NCI-H128 (cell line): ENCODE measurements around the gene TBC1D4.
"Not testable (repeated sequence)": the region's sequence is repeated elsewhere in the genome, so short reads cannot be mapped to it uniquely, and the experiment has no call there.

ENCODE experiments used
- DNase-seq: peaks from one replicate; lab custom pipeline; 2025; ENCODE audit not compliant: unreplicated experiment; lab: John Stamatoyannopoulos, UW

TBC1D4 gene

DNA sequence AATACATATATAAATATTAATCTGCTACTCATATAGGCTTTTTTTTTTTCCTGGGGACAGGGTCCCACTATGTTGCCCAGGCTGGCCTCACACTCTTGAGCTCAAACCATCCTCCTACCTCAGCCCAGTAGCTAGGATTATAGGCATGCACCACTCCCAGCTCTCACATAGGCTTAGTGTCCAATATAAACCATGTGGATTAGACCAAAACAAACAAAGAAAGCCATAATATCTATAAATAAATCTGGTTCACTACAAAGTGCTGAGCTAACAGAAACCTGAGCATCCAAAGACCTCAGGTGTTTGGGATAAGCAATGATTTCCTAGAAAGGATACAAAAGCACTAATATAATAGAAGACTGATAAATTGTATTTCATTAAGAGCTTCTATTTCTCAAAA is 26.0 kb downstream of the TBC1D4 start:
- DNase-seq, result no peak

- DNase-seq, result no peak
Observed at GRCh38 chr13:75454497-75454896, 27.5 kb downstream of the TBC1D4 start.

DNA sequence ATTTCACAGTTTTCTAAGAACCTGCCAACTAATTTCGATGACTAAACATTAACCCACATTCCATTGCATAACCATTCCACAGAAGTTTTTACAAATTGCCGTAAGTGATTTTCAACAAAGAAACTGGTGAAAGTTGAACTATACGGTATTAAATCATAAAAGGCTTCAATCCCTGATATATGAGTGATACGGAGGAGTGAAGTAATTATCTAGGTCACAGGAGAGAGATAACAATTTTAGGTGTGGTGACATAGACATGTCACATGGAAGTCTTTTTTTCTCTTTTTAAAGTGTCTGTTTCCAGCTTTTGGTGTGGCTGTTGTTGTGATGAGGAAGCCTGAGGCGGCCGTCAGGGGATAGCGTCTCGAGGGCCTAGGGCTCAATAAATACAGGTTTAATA is 29.4 kb downstream of the TBC1D4 start:
- no peak for DNase-seq

DNA sequence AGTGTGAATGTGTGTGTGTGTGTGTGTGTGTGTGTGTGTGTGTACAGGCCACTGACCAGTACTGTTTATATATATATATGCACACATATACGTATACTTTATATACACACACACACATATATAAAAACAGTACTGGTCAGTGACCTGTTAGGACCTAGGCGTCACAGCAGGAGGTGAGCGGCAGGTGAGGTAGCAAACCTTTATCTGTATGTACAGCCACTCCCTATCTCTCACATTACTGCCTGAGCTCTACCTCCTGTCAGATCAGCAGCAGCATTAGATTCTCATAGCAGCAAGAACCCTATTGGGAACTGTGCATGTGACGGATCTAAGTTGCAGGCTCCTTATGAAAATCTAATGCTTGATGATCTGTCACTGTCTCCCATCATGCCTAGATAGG is 34.5 kb downstream of the TBC1D4 start:
- DNase-seq, result no peak

DNA sequence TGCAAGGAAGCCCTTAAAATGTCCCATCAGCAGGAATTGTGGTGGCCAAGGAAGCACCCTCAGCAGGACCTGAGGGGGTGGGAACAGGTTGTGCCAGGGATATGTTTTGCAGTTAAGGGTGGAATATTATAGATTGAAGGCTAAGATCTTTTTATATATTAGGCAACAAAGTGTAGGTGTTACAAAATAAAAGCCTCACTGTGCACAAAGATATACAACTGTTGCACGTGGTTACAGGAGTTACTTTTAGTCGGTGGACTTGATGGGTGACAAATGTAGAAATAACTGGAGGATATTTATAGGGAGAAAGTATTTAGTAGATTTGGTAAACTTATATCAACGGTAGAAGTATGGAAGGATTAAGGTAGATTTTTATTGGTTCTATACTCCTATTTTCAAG is 35.1 kb downstream of the TBC1D4 start:
- no peak for DNase-seq

- DNase-seq, result no peak
Observed at GRCh38 chr13:75445717-75446499, 36.1 kb downstream of the TBC1D4 start.

DNA sequence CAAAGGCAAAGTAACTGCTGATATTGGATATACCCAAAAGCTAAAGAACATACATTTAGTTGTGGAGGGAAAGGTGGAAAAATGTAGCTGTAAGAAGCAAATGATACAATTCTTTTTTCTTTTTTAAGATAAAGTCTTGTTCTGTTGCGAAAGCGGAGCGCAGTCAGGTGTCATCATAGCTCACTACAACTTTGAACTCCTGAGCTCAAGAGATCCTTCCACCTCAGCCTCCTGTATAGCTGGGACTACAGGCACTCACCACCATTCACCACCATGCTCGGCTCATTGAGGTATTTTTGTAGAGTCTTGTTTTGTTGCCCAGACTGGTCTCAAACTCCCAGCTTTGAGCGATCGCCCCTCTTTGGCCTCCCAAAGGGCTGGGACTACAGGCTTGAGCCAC is 38.0 kb downstream of the TBC1D4 start:
- DNase-seq, result no peak

DNA sequence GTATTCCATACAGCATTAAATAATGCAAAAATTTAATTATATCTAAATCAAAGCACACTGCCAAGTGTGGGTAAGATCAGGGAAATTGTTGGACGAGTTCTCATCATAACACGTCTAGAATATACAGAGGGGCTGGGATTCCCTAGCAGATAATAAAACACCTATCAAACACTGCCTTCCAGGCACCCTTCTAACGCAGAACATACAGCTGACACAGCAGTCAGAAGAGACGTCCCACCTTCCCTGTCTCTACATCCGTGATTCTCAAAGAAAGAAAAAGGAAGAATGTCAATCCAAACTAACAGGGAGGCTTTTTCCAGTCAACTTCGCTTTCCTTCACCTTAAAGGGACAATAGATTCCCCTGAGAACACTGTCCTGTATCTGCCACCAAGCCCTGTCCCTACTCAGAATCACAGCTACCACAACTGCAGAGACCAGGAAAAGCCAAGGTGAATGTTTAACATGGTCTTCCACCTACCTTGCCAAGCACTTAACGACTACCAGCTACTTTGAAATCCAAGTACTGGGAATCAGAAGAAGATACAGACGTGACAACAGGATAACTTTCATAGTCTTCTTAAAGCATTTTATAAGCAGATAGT is 38.5 kb downstream of the TBC1D4 start:
- no peak for DNase-seq

DNA sequence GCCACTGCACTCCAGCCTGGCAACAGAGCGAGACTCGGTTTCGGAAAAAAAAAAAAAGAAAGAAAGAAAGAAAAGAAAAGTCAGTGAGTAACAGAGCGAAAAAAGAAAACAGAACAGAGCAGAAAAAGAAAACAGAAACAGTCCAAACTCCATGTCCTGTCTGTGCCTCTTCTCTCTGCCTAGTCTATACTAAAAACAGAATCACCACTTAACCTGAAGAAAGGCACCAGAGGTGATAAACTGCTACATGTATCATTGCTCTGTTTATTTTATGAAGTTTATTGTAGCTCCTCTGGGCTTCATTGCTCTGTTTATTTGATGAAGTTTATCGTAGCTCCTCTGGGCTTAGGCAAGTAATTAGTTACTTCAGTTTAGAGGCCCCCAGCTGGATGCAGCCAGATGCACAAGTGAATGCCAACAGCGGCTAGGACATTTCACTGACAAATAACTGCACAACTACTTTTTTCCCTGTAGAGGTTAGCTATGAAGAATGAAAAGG is 39.2 kb downstream of the TBC1D4 start:
- DNase-seq, result no peak

DNA sequence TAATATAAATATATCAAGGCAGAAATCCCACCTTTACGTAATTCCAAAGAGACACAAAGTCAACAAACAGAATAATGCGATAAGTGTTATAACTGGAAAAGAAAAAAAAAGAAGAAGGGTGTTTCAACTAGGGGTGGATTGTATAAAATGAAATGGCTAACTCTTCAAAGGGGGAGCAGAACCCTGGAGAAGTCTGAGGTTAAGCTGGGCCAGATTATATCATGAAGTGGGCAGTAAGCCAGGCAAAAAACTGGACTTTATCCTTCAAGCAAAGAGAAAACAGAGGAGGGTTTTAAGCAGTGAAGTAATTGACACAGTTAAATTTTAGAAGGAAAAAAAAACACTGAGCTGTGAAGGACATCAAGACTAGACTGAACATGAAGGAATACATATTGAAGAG is 41.9 kb downstream of the TBC1D4 start:
- no peak for DNase-seq

DNA sequence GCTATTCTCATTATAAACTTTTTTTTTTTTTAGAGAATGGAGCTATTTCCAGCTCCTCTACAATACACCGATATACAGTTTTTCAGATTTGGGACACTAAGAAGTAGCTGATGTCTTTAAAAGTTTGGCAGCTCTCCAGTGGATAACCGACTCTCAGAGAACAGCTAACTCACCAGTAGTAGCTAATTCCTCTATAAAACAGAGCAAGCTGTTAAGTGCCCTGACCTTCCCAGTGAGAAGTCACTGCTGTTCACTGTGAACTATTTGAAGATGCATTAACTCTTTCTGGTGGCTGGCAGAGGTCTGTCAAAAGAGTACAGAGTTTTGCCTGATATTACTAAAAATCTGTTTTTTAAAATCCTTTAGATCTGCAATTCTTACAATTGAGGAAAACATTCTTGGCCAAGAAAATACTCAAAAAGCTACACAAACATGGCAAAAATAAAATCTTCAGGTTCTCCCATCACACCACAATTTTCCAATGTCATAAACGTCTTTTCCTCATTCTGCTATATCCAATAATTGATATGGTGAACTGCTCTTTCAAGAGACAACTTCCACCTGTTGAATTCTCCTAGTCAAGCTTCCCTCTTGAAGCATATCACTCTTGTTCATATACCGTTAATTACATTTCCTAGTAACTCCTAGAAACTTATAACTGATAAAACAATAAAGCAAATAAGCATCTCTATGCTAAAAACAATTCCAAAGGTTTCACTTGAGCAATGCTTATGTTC is 44.2 kb downstream of the TBC1D4 start:
- no peak for DNase-seq

DNA sequence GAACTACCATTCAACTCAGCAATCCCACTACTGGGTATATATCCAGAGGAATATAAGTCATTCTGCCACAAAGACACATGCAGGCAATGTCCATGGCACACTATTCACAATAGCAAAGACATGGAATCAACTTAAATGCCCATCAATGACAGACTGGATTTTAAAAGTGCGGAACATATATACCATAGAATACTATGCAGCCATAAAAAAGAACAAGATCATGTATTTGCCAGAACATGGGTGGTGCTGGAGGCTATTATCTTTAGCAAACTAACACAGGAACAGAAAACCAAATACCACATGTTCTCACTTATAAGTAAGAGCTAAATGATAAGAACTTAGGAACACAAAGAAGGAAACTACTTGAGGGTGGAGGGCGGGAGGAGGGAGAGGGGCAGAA is 47.8 kb downstream of the TBC1D4 start:
- DNase-seq, result not testable (repeated sequence)

DNA sequence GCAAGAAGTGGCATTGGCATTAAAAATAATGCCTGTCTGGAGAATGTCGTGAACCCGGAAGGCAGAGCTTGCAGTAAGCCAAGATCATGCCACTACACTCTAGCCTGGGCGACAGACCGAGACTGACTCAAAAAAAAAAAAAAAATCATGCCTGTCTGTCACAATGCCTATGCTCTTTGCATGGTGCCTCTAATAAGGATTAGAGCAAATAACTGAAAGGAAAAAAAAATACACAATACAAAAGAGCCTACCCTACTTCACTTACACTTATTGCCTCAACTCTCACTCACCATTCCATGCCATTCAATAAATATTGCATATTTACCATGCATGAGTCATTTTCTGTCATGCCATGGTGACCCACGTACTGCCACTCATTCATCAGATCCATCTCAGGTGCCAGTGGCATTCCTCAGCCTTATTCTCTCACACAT is 49.1 kb downstream of the TBC1D4 start:
- DNase-seq, result no peak

- no peak for DNase-seq
Observed at GRCh38 chr13:75432045-75432444, 49.9 kb downstream of the TBC1D4 start.

DNA sequence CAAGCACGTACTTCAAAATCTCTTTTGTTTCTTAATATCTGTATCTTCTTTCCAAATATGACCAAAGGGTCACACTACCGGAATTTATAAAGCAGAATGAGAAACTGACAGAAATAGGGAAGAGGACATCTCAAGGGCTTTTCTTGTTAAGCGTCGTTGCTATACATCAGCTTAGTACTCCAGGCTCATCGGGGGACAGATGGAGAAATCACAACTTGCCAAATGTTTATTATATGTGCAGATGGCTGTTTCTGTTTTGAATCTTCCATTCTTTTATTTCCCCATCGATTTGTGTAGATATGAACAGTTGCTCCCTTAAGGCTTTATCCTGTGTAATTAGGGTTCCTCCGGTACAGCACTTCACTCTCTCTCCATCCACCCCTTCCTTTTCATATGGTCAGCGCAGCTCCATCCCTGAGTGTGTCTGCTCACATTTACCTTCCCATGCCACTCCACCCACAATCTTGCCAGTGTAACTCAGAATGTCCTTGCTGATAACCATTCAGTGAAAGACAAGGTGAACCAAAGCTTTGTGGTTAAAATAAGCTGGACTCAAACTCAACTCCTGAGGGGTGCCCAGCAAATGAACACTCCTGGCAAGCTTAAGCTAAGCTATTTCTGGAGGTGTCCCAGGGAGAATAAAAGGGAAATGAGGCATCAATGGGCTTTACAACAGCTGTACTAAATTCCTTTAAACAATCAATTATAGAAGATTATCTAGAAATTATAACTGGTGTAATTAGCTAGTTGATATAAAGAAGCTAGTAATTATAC is 51.3 kb downstream of the TBC1D4 start:
- no peak for DNase-seq

DNA sequence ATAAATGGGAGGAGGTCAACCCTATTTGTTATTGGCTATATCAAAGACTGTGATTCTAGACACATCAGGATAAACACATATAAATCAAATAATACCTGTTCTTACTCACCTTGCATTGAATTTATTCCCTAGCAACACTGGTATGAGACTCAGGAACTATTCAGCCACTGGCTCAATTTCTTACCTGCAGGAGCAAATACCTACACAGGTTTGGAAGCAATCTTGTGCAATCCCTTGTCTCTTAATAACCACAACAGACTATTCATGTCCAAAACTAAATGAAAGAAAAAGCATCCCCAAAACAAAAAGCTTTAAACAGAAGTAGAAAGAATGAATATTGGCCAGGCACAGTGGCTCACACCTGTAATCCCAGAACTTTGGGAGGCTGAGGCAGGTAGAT is 55.5 kb downstream of the TBC1D4 start:
- DNase-seq, result no peak

- no peak for DNase-seq
Observed at GRCh38 chr13:75425216-75426009, 56.6 kb downstream of the TBC1D4 start.

DNA sequence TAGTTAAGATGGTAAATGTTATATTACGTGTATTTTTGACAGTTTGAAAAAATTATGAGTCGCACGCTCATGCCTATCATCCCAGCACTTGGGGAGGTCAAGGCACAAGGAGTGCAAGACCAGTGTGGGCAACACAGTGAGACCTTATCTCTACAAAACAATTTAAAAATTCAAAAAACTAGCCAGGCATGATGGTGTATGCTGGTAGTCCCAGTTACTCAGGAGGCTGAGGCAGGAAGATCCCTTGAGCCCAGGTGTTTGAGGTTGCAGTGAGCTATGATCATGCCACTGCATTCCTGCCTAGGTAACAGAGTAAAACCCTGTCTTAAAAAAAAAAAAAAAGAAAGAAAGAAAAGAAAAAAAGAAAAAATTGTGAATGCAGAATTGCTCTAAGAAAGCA is 58.0 kb downstream of the TBC1D4 start:
- no peak for DNase-seq

DNA sequence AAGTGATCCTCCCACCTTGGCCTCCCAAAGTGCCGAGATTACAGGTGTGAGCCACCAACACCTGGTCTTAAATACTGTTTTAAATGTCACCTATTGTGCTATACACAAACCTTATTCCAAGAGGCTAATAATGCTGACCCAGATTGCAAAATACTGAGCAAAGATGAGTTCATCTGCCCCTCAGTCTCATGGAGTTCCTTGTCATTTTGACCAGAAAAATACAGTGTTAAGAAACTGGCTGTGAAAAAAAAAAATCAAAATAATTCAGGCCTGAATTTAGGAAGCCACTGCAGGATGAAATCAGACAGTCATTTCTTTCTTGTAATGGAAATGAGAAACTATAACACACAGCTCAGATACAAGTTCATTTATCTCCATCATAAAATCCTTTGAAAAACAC is 59.9 kb downstream of the TBC1D4 start:
- no peak for DNase-seq

- DNase-seq, result no peak
Observed at GRCh38 chr13:75421133-75421532, 60.8 kb downstream of the TBC1D4 start.
